HEK293 (cell line): ENCODE results near the gene RPS6KA2.

Source experiments
- CTCF ChIA-PET: fragments of 350-600 bp; formaldehyde crosslinking; extraction: SDS; loops from one replicate; lab custom pipeline; 2021; ENCODE audit warnings: antibody characterized with exemption; lab: Yijun Ruan, JAX
- POLR2A ChIA-PET: fragments of 300-600 bp; formaldehyde crosslinking; extraction: SDS; loops from one replicate; lab custom pipeline; 2020; ENCODE audit warnings: antibody characterized with exemption, inconsistent platforms; lab: Yijun Ruan, JAX
- H3K27ac ChIP-seq: fragments of 200-500 bp; sonication (Bioruptor generic); 2 replicates; pipeline ENCODE4 v1.5.1; 2014; ENCODE audit warnings: low read depth, low read length, control low read depth, inconsistent platforms; ENCODE audit errors: extremely low read depth
- H3K36me3 ChIP-seq, 2 experiments: fragments of 200-500 bp in 1 of 2; sonication (Bioruptor generic) in 1 of 2; 1 replicate in 1 of 2; 2 replicates in 1 of 2; pipeline ENCODE4 v1.5.1; 2014 to 2017; ENCODE audit warnings: inconsistent platforms in 2 of 2, low read length in 2 of 2; ENCODE audit not compliant: control insufficient read depth in 2 of 2, insufficient read depth in 1 of 2
- H3K4me1 ChIP-seq: fragments of 200-500 bp; sonication (Bioruptor generic); 2 replicates; pipeline ENCODE4 v1.5.1; 2014; ENCODE audit warnings: mild to moderate bottlenecking, low read length, inconsistent platforms; ENCODE audit not compliant: control insufficient read depth, insufficient read depth
- H3K4me3 ChIP-seq: 2 replicates; pipeline ENCODE4 v1.5.1; 2011; ENCODE audit warnings: low read depth, mild to moderate bottlenecking, control low read depth, low read length, moderate library complexity
- H3K9me3 ChIP-seq: fragments of 200-500 bp; sonication (Bioruptor generic); 2 replicates; pipeline ENCODE4 v1.5.1; 2014; ENCODE audit warnings: low read depth, low read length, inconsistent platforms; ENCODE audit not compliant: control insufficient read depth, insufficient read depth
- GLIS1 ChIP-seq: fragments of 450-650 bp; formaldehyde crosslinking; IDR thresholded peaks from 2 replicates; pipeline ENCODE4 v1.5.1; 2016; ENCODE audit warnings: missing biosample characterization, missing genetic modification characterization
- KLF16 ChIP-seq: fragments of 450-650 bp; formaldehyde crosslinking; IDR thresholded peaks from 2 replicates; pipeline ENCODE4 v1.5.1; 2017; ENCODE audit warnings: missing biosample characterization, missing genetic modification characterization
- PBX3 ChIP-seq: sonication (generic); formaldehyde crosslinking; IDR thresholded peaks from 2 replicates; pipeline ENCODE4 v1.8.1; 2022; ENCODE audit warnings: mild to moderate bottlenecking, moderate library complexity, missing genetic modification reagents
- PRDM4 ChIP-seq: fragments of 450-650 bp; formaldehyde crosslinking; IDR thresholded peaks from 2 replicates; pipeline ENCODE4 v1.5.1; 2017; ENCODE audit warnings: missing biosample characterization, missing genetic modification characterization
- SALL2 ChIP-seq: fragments of 450-650 bp; formaldehyde crosslinking; IDR thresholded peaks from 2 replicates; pipeline ENCODE4 v1.5.0; 2017; ENCODE audit warnings: missing biosample characterization, mild to moderate bottlenecking, missing genetic modification characterization, borderline replicate concordance
- SCRT2 ChIP-seq: fragments of 450-650 bp; formaldehyde crosslinking; IDR thresholded peaks from 2 replicates; pipeline ENCODE4 v1.5.1; 2016; ENCODE audit warnings: missing biosample characterization, missing genetic modification characterization
- ZBTB21 ChIP-seq: fragments of 450-650 bp; formaldehyde crosslinking; IDR thresholded peaks from 2 replicates; pipeline ENCODE4 v1.5.1; 2017; ENCODE audit warnings: missing biosample characterization, missing genetic modification characterization
- ZFP41 ChIP-seq: fragments of 450-650 bp; formaldehyde crosslinking; IDR thresholded peaks from 2 replicates; pipeline ENCODE4 v1.5.1; 2016; ENCODE audit warnings: missing biosample characterization, missing genetic modification characterization, borderline replicate concordance
- ZNF248 ChIP-seq: fragments of 450-650 bp; formaldehyde crosslinking; IDR thresholded peaks from 2 replicates; pipeline ENCODE4 v1.5.1; 2017; ENCODE audit warnings: missing biosample characterization, missing genetic modification characterization
- ZNF341 ChIP-seq: fragments of 450-650 bp; formaldehyde crosslinking; IDR thresholded peaks from 2 replicates; pipeline ENCODE4; 2016; ENCODE audit warnings: low read depth, missing biosample characterization, missing genetic modification characterization
- ZNF362 ChIP-seq: fragments of 450-650 bp; formaldehyde crosslinking; IDR thresholded peaks from 2 replicates; pipeline ENCODE4 v1.5.1; 2016; ENCODE audit warnings: missing biosample characterization, missing genetic modification characterization
- ZNF48 ChIP-seq: fragments of 450-650 bp; formaldehyde crosslinking; IDR thresholded peaks from 2 replicates; pipeline ENCODE4 v1.5.1; 2016; ENCODE audit warnings: missing biosample characterization, missing genetic modification characterization
- ZNF521 ChIP-seq: fragments of 450-650 bp; formaldehyde crosslinking; IDR thresholded peaks from 2 replicates; pipeline ENCODE4 v1.5.1; 2017; ENCODE audit warnings: missing biosample characterization, mild to moderate bottlenecking, missing genetic modification characterization
- ZNF549 ChIP-seq: fragments of 450-650 bp; IDR thresholded peaks from 2 replicates; pipeline ENCODE4 v1.5.1; 2018; ENCODE audit warnings: missing biosample characterization, missing genetic modification characterization, mild to moderate bottlenecking, inconsistent platforms, moderate library complexity
- ZNF621 ChIP-seq: fragments of 450-650 bp; formaldehyde crosslinking; IDR thresholded peaks from 2 replicates; pipeline ENCODE4 v1.5.1; 2017; ENCODE audit warnings: missing biosample characterization, missing genetic modification characterization
- ZNF645 ChIP-seq: fragments of 450-650 bp; formaldehyde crosslinking; IDR thresholded peaks from 2 replicates; pipeline ENCODE4; 2016; ENCODE audit warnings: missing biosample characterization, missing genetic modification characterization
- ZNF664 ChIP-seq: fragments of 450-650 bp; formaldehyde crosslinking; IDR thresholded peaks from 2 replicates; pipeline ENCODE4 v1.5.1; 2016; ENCODE audit warnings: missing biosample characterization, missing genetic modification characterization
- ZNF677 ChIP-seq: fragments of 450-650 bp; IDR thresholded peaks from 2 replicates; pipeline ENCODE4 v1.5.0; 2018; ENCODE audit warnings: missing biosample characterization, mild to moderate bottlenecking, missing genetic modification characterization, moderate library complexity
- ZNF692 ChIP-seq: fragments of 450-650 bp; formaldehyde crosslinking; IDR thresholded peaks from 2 replicates; pipeline ENCODE4 v1.5.1; 2016; ENCODE audit warnings: missing biosample characterization, missing genetic modification characterization
- ZNF701 ChIP-seq: fragments of 450-650 bp; formaldehyde crosslinking; IDR thresholded peaks from 2 replicates; pipeline ENCODE4 v1.5.1; 2016; ENCODE audit warnings: missing biosample characterization, missing genetic modification characterization

RPS6KA2 gene

GRCh38 chr6:166456395-166457156 is 170.5 kb downstream of the RPS6KA2 start:
- TF ChIP-seq PRDM4 (no peak), ZNF677 (tag by site-specific recombination) (no peak)
- TF ChIP-seq, all 188 proteins: peak for 0
- Histone ChIP-seq H3K4me3 (no peak overlapping the region), H3K36me3 (peaks cover 0 to 3% of the 10 kb centered on the region in 2 experiments; a peak in 1 of 3 replicates), H3K27ac (no peak overlapping the region), H3K4me1 (no peaks in the 10 kb centered on the region), H3K9me3 (no peaks in the 10 kb centered on the region)
- ChIA-PET CTCF (interaction anchor here (0.7 to 1.6 kb wide), 12 partner anchors 10 to 319 kb away, joined by 3 to 6 read pairs (median 4); no protein-coding TSS in a partner anchor), POLR2A (interaction anchor here (1.5 kb wide), 1 partner anchor 9 kb away, joined by 6 read pairs; no protein-coding TSS in a partner anchor)

GRCh38 chr6:166454692-166455515 is 172.1 kb downstream of the RPS6KA2 start:
- Histone ChIP-seq H3K4me1 (no peaks in the 10 kb centered on the region), H3K27ac (no peak overlapping the region), H3K4me3 (no peak overlapping the region), H3K36me3 (peaks cover 0 to 3% of the 10 kb centered on the region in 2 experiments; a peak in 1 of 3 replicates), H3K9me3 (no peaks in the 10 kb centered on the region)
- ChIA-PET POLR2A (no interaction called here), CTCF (interaction anchor here (0.6 to 1.4 kb wide), 3 partner anchors 7 to 1296 kb away, joined by 3 read pairs; no protein-coding TSS in a partner anchor)
- TF ChIP-seq ZFP41 (tag by site-specific recombination) = no peak
- TF ChIP-seq SCRT2 (tag by site-specific recombination) = no peak
- TF ChIP-seq PRDM4 = no peak
- TF ChIP-seq ZNF692 (tag by site-specific recombination) = no peak
- TF ChIP-seq ZBTB21 = no peak
- no peak for TF ChIP-seq ZNF521 (tag by site-specific recombination)
- no peak for TF ChIP-seq ZNF549 (tag by site-specific recombination)
- no peak for TF ChIP-seq ZNF48 (tag by site-specific recombination)
- TF ChIP-seq ZNF645 (tag by site-specific recombination) = no peak
- no peak for TF ChIP-seq ZNF701 (tag by site-specific recombination)
- no peak for TF ChIP-seq GLIS1 (tag by site-specific recombination)
- TF ChIP-seq PBX3 = no peak
- TF ChIP-seq KLF16 (tag by site-specific recombination) = no peak
- TF ChIP-seq SALL2 (tag by site-specific recombination) = no peak
- TF ChIP-seq ZNF248 = no peak
- TF ChIP-seq ZNF664 (tag by site-specific recombination) = no peak
- TF ChIP-seq ZNF621 = no peak
- no peak for TF ChIP-seq ZNF362
- no peak for TF ChIP-seq ZNF341 (tag by site-specific recombination)
